Body of pancreas (tissue), 4 donors: Measurements from ENCODE around the gene CPNE5. TPM values are rescaled to one million over a fixed set of nuclear protein-coding genes. Genes with fewer than 3 reads are reported as not detected.
"Not testable (repeated sequence)": the region's sequence is repeated elsewhere in the genome, so short reads cannot be mapped to it uniquely, and the experiment has no call there.

Experiments used
- ATAC-seq: fragments of 150-250 bp; one replicate; pipeline ENCODE4 v1.9.1; 2016
- DNase-seq, 4 donors: peaks; one replicate each; pipeline ENCODE4 v3.0.0-alpha.2; 2019
- H3K27ac ChIP-seq, 4 donors: fragments of 200-600 bp; sonication (generic); 1 replicate in 3 of 4; 2 replicates in 1 of 4; pipeline versions ENCODE4 v1.5.1 to v1.6.1; 2016 to 2019; ENCODE audit warnings: mild to moderate bottlenecking in 1 of 4, mixed read lengths in 1 of 4, moderate library complexity in 1 of 4
- H3K27me3 ChIP-seq, 2 donors: fragments of 200-600 bp; sonication (generic); one replicate each; pipeline ENCODE4 v1.6.0; 2016; ENCODE audit warnings: mild to moderate bottlenecking in 1 of 2
- H3K36me3 ChIP-seq, 2 donors: fragments of 200-600 bp; sonication (generic); replicated peaks in 1 of 2; 2 replicates each; pipeline ENCODE4 v1.5.1; 2016; ENCODE audit warnings: low read depth in 2 of 2; ENCODE audit not compliant: insufficient read depth in 1 of 2
- H3K4me1 ChIP-seq: fragments of 200-600 bp; sonication (generic); one replicate; pipeline ENCODE4 v1.6.0; 2016
- H3K4me3 ChIP-seq, 2 donors: fragments of 200-600 bp; sonication (generic); 1 replicate in 1 of 2; 2 replicates in 1 of 2; pipeline ENCODE4 v1.5.1; 2016 to 2019
- H3K9me3 ChIP-seq, 3 donors: fragments of 200-600 bp; sonication (generic); 1 replicate in 2 of 3; 2 replicates in 1 of 3; pipeline ENCODE4 v1.5.1; 2016
- CTCF ChIP-seq, 7 experiments: fragments of 450-650 bp in 4 of 7; fragments of 200-600 bp in 3 of 7; sonication (generic) in 3 of 7; IDR thresholded peaks; one replicate each; pipeline ENCODE4 v1.5.1; 2016 to 2019; ENCODE audit warnings: antibody characterized with exemption in 7 of 7
- POLR2A ChIP-seq, 3 donors: fragments of 450-650 bp; IDR thresholded peaks; one replicate each; pipeline ENCODE4 v1.6.1; 2016; ENCODE audit warnings: antibody characterized with exemption in 3 of 3, mild to moderate bottlenecking in 2 of 3
- WGBS, 2 donors: methylation state at CpG; one replicate each; pipeline ENCODE4 v1.1.5; 2017; 5-methylcytosine and 5-hydroxymethylcytosine counted together
- intact Hi-C: fragments of 100-400 bp; cut with DNase I; formaldehyde crosslinking; loops from one replicate; pipeline ENCODE4 v1.15.1; 2023
- total RNA-seq, 2 donors: library from RNA; depleted of rRNA; stranded (reverse); fragments of >200 nt; gene quantifications; one replicate each; pipeline ENCODE4 v1.1.0, GENCODE V29; 2016

CPNE5 gene
- total RNA-seq, 2 donors from 2014 or later: 0.78 TPM; not detected in 1

- ATAC-seq (no peak), DNase-seq (no peak)
- no peaks in the 10 kb centered on the region for H3K9me3 ChIP-seq
- no peak overlapping the region for H3K27ac ChIP-seq
- no peaks in the 10 kb centered on the region for H3K4me1 ChIP-seq
- 83% methylated on average over 7 of the region's 7 CpGs for WGBS, 2 donors
- no peaks in the 10 kb centered on the region for H3K36me3 ChIP-seq
- intact Hi-C loops: no loop called here
- H3K27me3 ChIP-seq: no peaks in the 10 kb centered on the region
- no peak overlapping the region for H3K4me3 ChIP-seq
- TF ChIP-seq POLR2A (IDR thresholded peaks at IDR 0.05) (no peak), CTCF (IDR thresholded peaks at IDR 0.05) (no peak)
These were observed 23.1 kb downstream of the CPNE5 start for GRCh38 chr6:36815962-36816735.

- intact Hi-C loops: no loop called here
- Histone ChIP-seq H3K4me3 (no peak overlapping the region), H3K36me3 (no peaks in the 10 kb centered on the region), H3K27ac (no peak overlapping the region), H3K4me1 (no peaks in the 10 kb centered on the region), H3K9me3 (no peaks in the 10 kb centered on the region), H3K27me3 (no peaks in the 10 kb centered on the region)
- DNase-seq (no peak), ATAC-seq (no peak)
- WGBS, 2 donors: 82 to 84% methylated on average over 7 of the region's 7 CpGs
- TF ChIP-seq POLR2A (IDR thresholded peaks at IDR 0.05): no peak
These were observed 25.0 kb downstream of the CPNE5 start for GRCh38 chr6:36814249-36814648.

GRCh38 chr6:36813526-36813925 is 25.7 kb downstream of the CPNE5 start:
- Histone ChIP-seq H3K27me3 (no peaks in the 10 kb centered on the region), H3K4me1 (no peaks in the 10 kb centered on the region), H3K4me3 (no peak overlapping the region), H3K9me3 (no peaks in the 10 kb centered on the region), H3K27ac (no peak overlapping the region), H3K36me3 (no peaks in the 10 kb centered on the region)
- intact Hi-C loops: no loop called here
- WGBS, 2 donors: 67 to 80% methylated on average over 3 of the region's 3 CpGs
- ATAC-seq (no peak), DNase-seq (no peak)
- no peak for TF ChIP-seq POLR2A (IDR thresholded peaks at IDR 0.05)

- H3K4me3 ChIP-seq, H3K36me3 ChIP-seq, H3K9me3 ChIP-seq, H3K27me3 ChIP-seq, H3K4me1 ChIP-seq, ATAC-seq, intact Hi-C loops, H3K27ac ChIP-seq, DNase-seq: not testable (repeated sequence)
- 86 to 88% methylated on average over 2 to 3 of the region's 3 CpGs for WGBS, 2 donors
These were observed 26.2 kb downstream of the CPNE5 start for GRCh38 chr6:36813047-36813446.

- intact Hi-C loops: no loop called here
- Histone ChIP-seq H3K4me1 (no peaks in the 10 kb centered on the region), H3K36me3 (no peaks in the 10 kb centered on the region), H3K9me3 (no peaks in the 10 kb centered on the region), H3K27ac (no peak overlapping the region), H3K27me3 (no peaks in the 10 kb centered on the region), H3K4me3 (no peak overlapping the region)
- DNase-seq (no peak), ATAC-seq (no peak)
- 85 to 86% methylated on average over 15 to 16 of the region's 16 CpGs for WGBS, 2 donors
- no peak for TF ChIP-seq CTCF (IDR thresholded peaks at IDR 0.05)
- TF ChIP-seq POLR2A (IDR thresholded peaks at IDR 0.05): no peak
These were observed 29.1 kb downstream of the CPNE5 start for GRCh38 chr6:36809941-36810803.

GRCh38 chr6:36809156-36809555 is 30.1 kb downstream of the CPNE5 start:
- intact Hi-C loops: no loop called here

More at GRCh38 chr6:36809156-36809555, 30.1 kb downstream of the CPNE5 start:
- DNase-seq: no peak
- H3K4me1 ChIP-seq: no peaks in the 10 kb centered on the region
- no peak overlapping the region for H3K4me3 ChIP-seq
- no peak overlapping the region for H3K27ac ChIP-seq
- H3K27me3 ChIP-seq: no peaks in the 10 kb centered on the region
- no peaks in the 10 kb centered on the region for H3K36me3 ChIP-seq
- H3K9me3 ChIP-seq: no peaks in the 10 kb centered on the region
- WGBS, 2 donors: 89 to 94% methylated on average over 6 of the region's 6 CpGs
- no peak for TF ChIP-seq POLR2A (IDR thresholded peaks at IDR 0.05)
- ATAC-seq: no peak
